Esophagus muscularis mucosa (tissue), 4 donors: ENCODE results near the gene FOS. TPM values are rescaled to one million over a fixed set of nuclear protein-coding genes. Genes with fewer than 3 reads are reported as not detected.

Experiments
- DNase-seq: peaks from one replicate; pipeline ENCODE4 v3.0.0-alpha.2; 2017; ENCODE audit errors: extremely low spot score
- H3K27ac ChIP-seq, 4 donors: fragments of 200-600 bp; sonication (generic); replicated peaks in 1 of 4; 1 replicate in 3 of 4; 2 replicates in 1 of 4; pipeline ENCODE4 v1.5.1; 2016 to 2019; ENCODE audit warnings: mild to moderate bottlenecking in 1 of 4
- H3K27me3 ChIP-seq, 4 donors: fragments of 200-600 bp; sonication (generic); one replicate each; pipeline versions ENCODE4 v1.5.1 to v1.6.0; 2016 to 2019
- H3K36me3 ChIP-seq, 4 donors: fragments of 200-600 bp; sonication (generic); one replicate each; pipeline ENCODE4 v1.5.1; 2016 to 2019
- H3K4me1 ChIP-seq, 4 donors: fragments of 200-600 bp; sonication (generic); one replicate each; pipeline ENCODE4 v1.5.1; 2016 to 2019
- H3K4me3 ChIP-seq, 4 donors: fragments of 200-600 bp; sonication (generic); 1 replicate in 2 of 4; 2 replicates in 2 of 4; pipeline ENCODE4 v1.5.1; 2016 to 2019; ENCODE audit warnings: mild to moderate bottlenecking in 4 of 4, moderate library complexity in 1 of 4
- H3K9me3 ChIP-seq, 4 donors: fragments of 200-600 bp; sonication (generic); 1 replicate in 3 of 4; 2 replicates in 1 of 4; pipeline ENCODE4 v1.5.1; 2016 to 2019
- EP300 ChIP-seq: sonication (generic); formaldehyde crosslinking; IDR thresholded peaks from one replicate; pipeline ENCODE4 v1.6.1; 2017; ENCODE audit warnings: antibody characterized with exemption
- POLR2A ChIP-seq: fragments of 450-650 bp; IDR thresholded peaks from one replicate; pipeline ENCODE4 v1.6.1; 2017; ENCODE audit warnings: antibody characterized with exemption, moderate library complexity, mild to moderate bottlenecking, low read depth
- POLR2AphosphoS5 ChIP-seq, 2 donors: sonication (generic); formaldehyde crosslinking; IDR thresholded peaks; one replicate each; pipeline ENCODE4 v1.6.1; 2017; ENCODE audit warnings: antibody characterized with exemption in 2 of 2
- WGBS: methylation state at CpG from one replicate; pipeline ENCODE4 v1.1.5; 2018; 5-methylcytosine and 5-hydroxymethylcytosine counted together
- intact Hi-C: fragments of 100-400 bp; cut with DNase I; formaldehyde crosslinking; loops from one replicate; pipeline ENCODE4 v1.15.1; 2023
- total RNA-seq, 4 donors: library from RNA; depleted of rRNA; stranded (reverse); fragments of >200 nt; gene quantifications; one replicate each; pipeline versions ENCODE4 v1.1.0 to v1.2.1, GENCODE V29; 2016
- TF ChIP-seq, protein P1 (sequence below), 3 experiments: fragments of 200-600 bp in 2 of 3; fragments of 450-650 bp in 1 of 3; sonication (generic) in 2 of 3; IDR thresholded peaks; one replicate each; pipeline ENCODE4 v1.5.1; 2017 to 2019; ENCODE audit warnings: antibody characterized with exemption in 3 of 3, mild to moderate bottlenecking in 2 of 3, moderate library complexity in 1 of 3

Gene FOS
- total RNA-seq, 4 donors from 2014 or later, result 68.6 to 695 (median 143) TPM

DNA sequence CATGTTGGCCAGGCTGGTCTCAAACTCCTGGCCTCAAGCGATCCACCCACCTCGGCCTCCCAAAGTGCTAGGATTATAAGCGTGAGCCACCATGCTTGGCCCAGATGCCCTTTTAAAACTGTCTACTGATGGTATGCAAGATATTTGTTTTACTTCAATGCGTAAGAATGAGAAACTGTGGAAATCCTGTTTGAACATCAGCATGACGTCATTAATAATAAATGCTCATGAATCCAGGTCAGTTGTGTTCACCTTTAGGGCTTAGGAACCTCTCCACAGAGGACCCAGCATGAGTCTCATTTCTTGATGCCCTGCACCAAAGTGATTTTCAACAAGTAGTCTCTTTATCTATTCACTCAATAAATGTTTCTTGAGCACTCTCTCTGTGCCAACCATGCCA lies 34.5 kb upstream of the FOS start:
- no peak overlapping the region for H3K27ac ChIP-seq
- no peaks in the 10 kb centered on the region for H3K36me3 ChIP-seq
- WGBS, result 91% methylated on average over 5 of the region's 5 CpGs
- H3K27me3 ChIP-seq, result no peaks in the 10 kb centered on the region
- DNase-seq, result no peak
- H3K9me3 ChIP-seq, result no peaks in the 10 kb centered on the region
- H3K4me3 ChIP-seq, result no peak overlapping the region
- H3K4me1 ChIP-seq, result peaks cover 4 to 29% (median 22%) of the 10 kb centered on the region in 4 donors
- TF ChIP-seq, protein P1, sequence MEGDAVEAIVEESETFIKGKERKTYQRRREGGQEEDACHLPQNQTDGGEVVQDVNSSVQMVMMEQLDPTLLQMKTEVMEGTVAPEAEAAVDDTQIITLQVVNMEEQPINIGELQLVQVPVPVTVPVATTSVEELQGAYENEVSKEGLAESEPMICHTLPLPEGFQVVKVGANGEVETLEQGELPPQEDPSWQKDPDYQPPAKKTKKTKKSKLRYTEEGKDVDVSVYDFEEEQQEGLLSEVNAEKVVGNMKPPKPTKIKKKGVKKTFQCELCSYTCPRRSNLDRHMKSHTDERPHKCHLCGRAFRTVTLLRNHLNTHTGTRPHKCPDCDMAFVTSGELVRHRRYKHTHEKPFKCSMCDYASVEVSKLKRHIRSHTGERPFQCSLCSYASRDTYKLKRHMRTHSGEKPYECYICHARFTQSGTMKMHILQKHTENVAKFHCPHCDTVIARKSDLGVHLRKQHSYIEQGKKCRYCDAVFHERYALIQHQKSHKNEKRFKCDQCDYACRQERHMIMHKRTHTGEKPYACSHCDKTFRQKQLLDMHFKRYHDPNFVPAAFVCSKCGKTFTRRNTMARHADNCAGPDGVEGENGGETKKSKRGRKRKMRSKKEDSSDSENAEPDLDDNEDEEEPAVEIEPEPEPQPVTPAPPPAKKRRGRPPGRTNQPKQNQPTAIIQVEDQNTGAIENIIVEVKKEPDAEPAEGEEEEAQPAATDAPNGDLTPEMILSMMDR (IDR thresholded peaks at IDR 0.05), result no peak
- TF ChIP-seq EP300 (no peak), POLR2A (no peak), POLR2AphosphoS5 (IDR thresholded peaks at IDR 0.05) (no peak)
- intact Hi-C loops, result no loop called here

DNA sequence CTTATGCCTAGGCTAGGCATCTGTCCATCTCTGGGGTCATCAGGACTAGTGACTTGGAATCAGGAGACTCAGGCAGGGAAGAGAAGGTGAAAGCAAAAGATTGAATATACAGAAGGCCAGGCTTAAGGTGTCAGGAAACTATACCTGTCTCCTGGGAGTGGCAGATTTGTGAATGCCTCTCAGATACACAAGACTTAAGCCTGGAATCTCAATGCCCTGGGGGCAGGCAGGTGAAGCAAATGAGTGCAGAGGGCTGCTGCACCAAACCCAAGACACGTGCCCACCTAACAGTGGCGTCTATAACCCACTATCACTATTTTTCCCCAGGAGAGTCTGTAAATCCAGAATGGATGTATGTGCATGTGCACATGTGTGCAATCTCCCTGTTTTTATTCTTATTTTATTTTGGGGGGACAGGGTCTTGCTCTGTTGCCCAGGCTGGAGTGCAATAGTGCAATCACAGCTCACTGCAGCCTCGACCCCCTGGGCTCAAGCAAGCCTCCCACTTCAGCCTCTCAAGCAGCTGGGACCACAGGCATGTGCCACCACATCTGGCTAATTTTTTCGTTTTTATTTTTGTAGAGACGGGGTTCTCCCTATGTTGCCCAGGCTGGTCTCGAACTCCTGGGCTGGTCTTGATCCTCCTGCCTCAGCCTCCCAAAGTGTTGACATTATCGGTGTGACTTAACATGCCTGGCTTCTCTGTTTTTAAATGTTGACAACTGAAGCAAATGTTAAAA lies 31.9 kb upstream of the FOS start:
- intact Hi-C loops, result no loop called here
- no peak overlapping the region for H3K27ac ChIP-seq
- H3K9me3 ChIP-seq, result no peaks in the 10 kb centered on the region
- no peak for DNase-seq
- H3K4me3 ChIP-seq, result no peak overlapping the region
- H3K36me3 ChIP-seq, result no peaks in the 10 kb centered on the region
- H3K4me1 ChIP-seq, result peaks cover 0 to 17% (median 14%) of the 10 kb centered on the region in 4 donors
- TF ChIP-seq POLR2A (no peak), EP300 (no peak), POLR2AphosphoS5 (IDR thresholded peaks at IDR 0.05) (no peak)
- TF ChIP-seq, protein P1 (IDR thresholded peaks at IDR 0.05), result no peak
- 82% methylated on average over 7 of the region's 7 CpGs for WGBS
- H3K27me3 ChIP-seq, result no peaks in the 10 kb centered on the region

DNA sequence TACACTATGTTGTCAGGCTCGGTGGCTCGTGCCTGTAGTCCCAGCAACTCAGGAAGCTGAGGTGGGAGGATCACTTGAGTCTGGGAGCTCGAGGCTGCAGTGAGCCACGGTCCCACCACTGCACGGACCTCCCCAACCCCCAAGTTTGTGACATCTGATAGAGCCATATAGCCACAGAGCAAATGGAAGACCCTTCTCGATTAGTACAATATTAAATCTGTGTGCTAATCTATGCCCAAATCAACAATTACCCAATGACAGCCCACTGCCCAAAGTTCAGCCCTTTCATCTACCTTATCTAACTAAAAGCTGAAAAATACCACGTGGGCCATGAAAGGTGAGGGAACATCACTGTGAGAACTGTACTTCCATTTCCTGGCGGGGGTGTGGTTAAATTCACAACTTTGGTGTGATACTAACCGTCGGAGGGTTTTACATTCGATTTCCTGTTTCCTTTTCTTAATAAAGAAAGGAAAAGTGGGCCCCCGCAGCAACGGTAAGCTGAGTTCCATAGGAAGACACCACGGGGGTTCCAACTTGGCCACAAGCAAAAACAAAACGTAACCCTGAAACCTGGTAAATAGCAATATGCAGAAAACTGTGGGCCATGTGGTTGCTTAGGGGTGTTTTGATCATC lies 31.2 kb upstream of the FOS start:
- Histone ChIP-seq H3K4me1 (peaks cover 0 to 10% (median 9%) of the 10 kb centered on the region in 4 donors), H3K36me3 (no peaks in the 10 kb centered on the region), H3K9me3 (no peaks in the 10 kb centered on the region), H3K4me3 (no peak overlapping the region), H3K27ac (no peak overlapping the region), H3K27me3 (no peaks in the 10 kb centered on the region)
- intact Hi-C loops, result no loop called here
- no peak for TF ChIP-seq EP300
- TF ChIP-seq, protein P1 (IDR thresholded peaks at IDR 0.05), result no peak
- no peak for TF ChIP-seq POLR2AphosphoS5 (IDR thresholded peaks at IDR 0.05)
- TF ChIP-seq POLR2A, result no peak
- DNase-seq, result no peak
- WGBS, result 69% methylated on average over 15 of the region's 15 CpGs

DNA sequence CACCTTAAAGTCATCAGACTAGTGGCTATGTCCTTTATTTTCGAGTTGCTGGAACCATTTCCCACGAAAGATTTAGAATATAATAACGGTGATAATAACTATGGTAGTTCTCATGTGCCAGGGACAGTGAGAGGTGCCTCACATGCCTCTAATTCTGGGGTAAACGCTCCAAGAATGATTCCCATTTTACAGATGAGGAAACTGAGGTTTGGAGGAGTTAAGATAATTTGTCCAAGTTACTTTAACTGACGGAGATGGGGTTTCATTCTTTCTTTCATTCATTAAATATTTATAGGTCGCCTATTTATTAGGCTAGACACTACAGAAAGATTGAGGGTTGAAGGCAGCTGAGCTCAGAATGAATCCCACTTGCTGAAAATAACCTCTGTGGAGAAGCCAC lies 30.7 kb upstream of the FOS start:
- H3K9me3 ChIP-seq, result no peaks in the 10 kb centered on the region
- no peak for TF ChIP-seq POLR2A
- TF ChIP-seq POLR2AphosphoS5 (IDR thresholded peaks at IDR 0.05), result no peak
- no peak for TF ChIP-seq EP300
- TF ChIP-seq, protein P1 (IDR thresholded peaks at IDR 0.05), result no peak
- H3K4me1 ChIP-seq, result peaks cover 0 to 4% (median 3%) of the 10 kb centered on the region in 4 donors
- no peak overlapping the region for H3K4me3 ChIP-seq
- H3K36me3 ChIP-seq, result no peaks in the 10 kb centered on the region
- no peaks in the 10 kb centered on the region for H3K27me3 ChIP-seq
- no peak overlapping the region for H3K27ac ChIP-seq
- WGBS, result 87% methylated on average over 6 of the region's 6 CpGs
- intact Hi-C loops, result no loop called here
- DNase-seq, result no peak
